ENCODE data around the gene ZNF780A. TPM values are rescaled to one million over a fixed set of nuclear protein-coding genes. Genes with fewer than 3 reads are reported as not detected.

Gene ZNF780A
- total RNA-seq (2014; rRNA removed; shearing (Covaris generic)) (7.8 and 13.0 TPM in 2 replicates), total RNA-seq (2022) (18.3 and 21.9 TPM in 2 replicates), Bru-seq, nascent RNA (percentile 77 among the genes with signal in this experiment), BruChase-seq, experiment 1, labeled RNA remaining after a 6-hour chase (percentile 76 among the genes with signal in this experiment), BruChase-seq, experiment 2, labeled RNA remaining after a 2-hour chase (percentile 92 among the genes with signal in this experiment)
- long read RNA-seq, partial matches to known transcripts = 0 of 10 reads
- long read RNA-seq, other reads (novel, unspliced or antisense) = 5 of 10 reads

DNA sequence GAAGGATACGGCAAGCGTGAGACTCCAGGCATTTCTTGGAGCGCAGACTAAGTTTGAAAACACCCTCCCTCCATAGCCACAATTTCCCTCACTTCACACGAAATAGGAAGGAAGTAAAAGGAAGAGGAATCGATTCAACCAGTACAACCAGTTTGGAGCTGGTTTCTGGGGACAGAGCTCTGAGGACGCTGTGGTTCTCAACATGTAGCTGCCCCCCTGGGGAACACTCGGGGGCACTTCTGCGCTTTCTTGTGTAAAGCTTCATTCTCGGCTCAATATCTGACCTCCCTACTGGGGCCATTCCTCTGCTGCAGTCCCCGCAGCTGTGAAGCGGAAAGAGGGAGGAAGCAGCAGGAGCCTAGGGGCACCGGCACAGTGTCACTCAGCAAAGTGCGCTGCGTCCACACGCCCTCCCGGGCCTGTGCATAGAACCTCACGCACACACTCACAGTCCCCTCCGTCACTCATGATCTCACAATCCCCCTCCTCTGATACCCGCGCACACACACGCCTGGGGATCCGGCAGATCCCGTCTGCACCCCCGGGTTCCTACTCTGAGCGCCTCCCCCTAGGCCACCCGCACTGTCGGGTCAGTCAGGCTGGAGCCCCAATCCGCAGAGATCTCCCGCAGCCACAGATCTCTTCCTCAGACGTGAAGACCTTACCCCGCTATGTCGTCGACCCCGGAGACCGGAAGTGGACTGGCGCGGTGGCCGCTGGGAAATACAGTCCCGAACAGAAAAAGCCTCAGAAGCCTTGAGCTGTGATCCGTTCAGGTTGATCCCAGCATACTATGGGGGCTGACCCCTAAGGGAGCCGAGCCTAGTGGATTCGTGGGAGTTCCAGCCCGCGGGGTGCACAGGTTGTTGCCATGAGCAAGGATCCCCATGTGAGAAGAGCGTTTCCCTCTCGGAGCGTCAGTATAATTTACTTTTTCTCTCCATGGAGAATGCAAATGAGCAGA, at the start of gene ZNF780A:
TSS of gene ZNF780A (minus strand) at position 703 of the 964 bp plus-strand sequence. CDS start 6,190 bp downstream, outside the sequence.
- peak within 1 kb of the TSS; percentile 79 for H3K4me3 ChIP-seq (ENCODE audit: low read depth, low read length, poor library complexity, severe bottlenecking)
- peaks cover 16% of the 10 kb centered on the region; the same call in 1 of the 2 replicates for H3K9me3 ChIP-seq (ENCODE audit: low read length)
- no peaks in the 10 kb centered on the region for H4K20me1 ChIP-seq (ENCODE audit: insufficient read depth, low read length)
- TF ChIP-seq EZH2phosphoT487 (IDR thresholded peaks at IDR 0.05; ENCODE audit: borderline replicate concordance, low read depth, low read length) = no peak
- TF ChIP-seq, protein P1, sequence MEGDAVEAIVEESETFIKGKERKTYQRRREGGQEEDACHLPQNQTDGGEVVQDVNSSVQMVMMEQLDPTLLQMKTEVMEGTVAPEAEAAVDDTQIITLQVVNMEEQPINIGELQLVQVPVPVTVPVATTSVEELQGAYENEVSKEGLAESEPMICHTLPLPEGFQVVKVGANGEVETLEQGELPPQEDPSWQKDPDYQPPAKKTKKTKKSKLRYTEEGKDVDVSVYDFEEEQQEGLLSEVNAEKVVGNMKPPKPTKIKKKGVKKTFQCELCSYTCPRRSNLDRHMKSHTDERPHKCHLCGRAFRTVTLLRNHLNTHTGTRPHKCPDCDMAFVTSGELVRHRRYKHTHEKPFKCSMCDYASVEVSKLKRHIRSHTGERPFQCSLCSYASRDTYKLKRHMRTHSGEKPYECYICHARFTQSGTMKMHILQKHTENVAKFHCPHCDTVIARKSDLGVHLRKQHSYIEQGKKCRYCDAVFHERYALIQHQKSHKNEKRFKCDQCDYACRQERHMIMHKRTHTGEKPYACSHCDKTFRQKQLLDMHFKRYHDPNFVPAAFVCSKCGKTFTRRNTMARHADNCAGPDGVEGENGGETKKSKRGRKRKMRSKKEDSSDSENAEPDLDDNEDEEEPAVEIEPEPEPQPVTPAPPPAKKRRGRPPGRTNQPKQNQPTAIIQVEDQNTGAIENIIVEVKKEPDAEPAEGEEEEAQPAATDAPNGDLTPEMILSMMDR (conservative IDR thresholded peaks at IDR 0.05; ENCODE audit: low read length) = no peak
- intact Hi-C loops (cut with micrococcal nuclease; ENCODE audit: unreplicated experiment) = no loop called here
- BruUV-seq (replicated peaks) = TSS peak; percentile 63
- H3K4me1 ChIP-seq (ENCODE audit: insufficient read depth, low read length, poor library complexity, severe bottlenecking) = peaks cover 14% of the 10 kb centered on the region
- CTCF ChIA-PET (ENCODE audit: unreplicated experiment) = no interaction called here
- POLR2A ChIA-PET = interaction anchor here (0.5 to 1.5 kb wide), 7 partner anchors 9 to 631 kb away, joined by 3 to 4 read pairs (median 3); no protein-coding TSS in a partner anchor
- H3K36me3 ChIP-seq (ENCODE audit: insufficient read depth, low read length) = peaks cover 13% of the 10 kb centered on the region; the same call in 1 of the 2 replicates
- H3K4me2 ChIP-seq (ENCODE audit: low read length) = peak within 1 kb of the TSS; percentile 82
- peaks cover 11% of the 10 kb centered on the region; the same call in 1 of the 2 replicates for H3K79me2 ChIP-seq (ENCODE audit: insufficient read depth, low read depth, low read length)
- H2AFZ ChIP-seq (ENCODE audit: low read length) = peak within 1 kb of the TSS; percentile 99
- peak within 1 kb of the TSS; percentile 22 for H3K27ac ChIP-seq (ENCODE audit: low read depth, low read length, poor library complexity, severe bottlenecking)
- H3K9me2 ChIP-seq (ENCODE audit: insufficient read depth, low read length) = no peaks in the 10 kb centered on the region
- DNase-seq (ENCODE audit: low spot score) = peak; percentile 78

DNA sequence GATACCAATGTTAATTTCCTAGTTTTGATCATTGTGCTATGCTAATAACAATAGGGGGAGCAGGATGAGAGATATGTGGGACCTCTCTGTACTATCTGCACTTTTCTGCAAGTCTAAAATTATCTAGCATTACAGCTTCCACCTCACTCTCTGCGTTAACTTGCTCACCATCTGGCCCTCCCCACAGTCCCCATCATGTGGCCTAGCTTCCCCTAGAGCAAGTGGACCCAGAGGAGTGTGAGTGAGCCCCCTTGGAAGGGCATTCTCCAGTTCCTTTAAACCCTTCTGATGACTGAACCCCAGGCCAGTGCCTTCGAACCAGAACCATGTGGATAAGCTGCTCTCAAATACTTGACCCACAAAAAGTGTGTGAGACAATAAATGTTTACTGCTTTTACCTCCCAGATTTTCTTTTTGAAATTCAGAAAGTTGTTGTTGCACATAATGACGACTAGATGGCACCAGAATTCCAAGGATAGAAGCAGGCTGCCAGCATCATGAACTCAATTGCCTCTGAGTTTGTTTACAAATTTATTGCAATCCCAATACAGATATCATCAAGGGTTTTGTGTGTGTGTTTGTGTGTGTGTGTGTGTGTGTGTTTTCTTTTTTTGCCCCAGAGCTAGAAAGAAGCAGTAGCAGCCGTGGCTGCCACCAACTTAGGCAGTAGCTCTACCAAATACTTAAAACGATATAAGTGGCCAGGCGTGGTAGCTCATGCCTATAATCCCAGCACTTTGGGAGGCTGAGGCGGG, 49.0 kb upstream of the ZNF780A start:
- Histone ChIP-seq H4K20me1 (ENCODE audit: insufficient read depth, low read length) (no peaks in the 10 kb centered on the region), H3K4me2 (ENCODE audit: low read length) (no peak overlapping the region), H3K4me1 (ENCODE audit: insufficient read depth, low read length, poor library complexity, severe bottlenecking) (peaks cover 26% of the 10 kb centered on the region), H2AFZ (ENCODE audit: low read length) (no peak overlapping the region), H3K79me2 (ENCODE audit: insufficient read depth, low read depth, low read length) (no peaks in the 10 kb centered on the region), H3K9me3 (ENCODE audit: low read length) (no peaks in the 10 kb centered on the region), H3K36me3 (ENCODE audit: insufficient read depth, low read length) (no peaks in the 10 kb centered on the region), H3K9me2 (ENCODE audit: insufficient read depth, low read length) (no peaks in the 10 kb centered on the region), H3K27ac (ENCODE audit: low read depth, low read length, poor library complexity, severe bottlenecking) (no peak overlapping the region), H3K4me3 (ENCODE audit: low read depth, low read length, poor library complexity, severe bottlenecking) (no peak overlapping the region)
- POLR2A ChIA-PET = interaction anchor here (1.1 kb wide), 1 partner anchor 33 kb away, joined by 3 read pairs; no protein-coding TSS in a partner anchor
- peak; percentile 70 for DNase-seq (ENCODE audit: low spot score)
- TF ChIP-seq EZH2phosphoT487 (IDR thresholded peaks at IDR 0.05; ENCODE audit: borderline replicate concordance, low read depth, low read length) = no peak
- TF ChIP-seq, protein P1 (conservative IDR thresholded peaks at IDR 0.05; ENCODE audit: low read length) = peak; percentile 93
- BruUV-seq (replicated peaks) = no TSS peak
- intact Hi-C loops (cut with micrococcal nuclease; ENCODE audit: unreplicated experiment) = loop anchor here (1.0 to 10.0 kb wide), 6 partner anchors 26 to 459 kb away; partner anchors contain the start of gene AKT2
- CTCF ChIA-PET (ENCODE audit: unreplicated experiment) = interaction anchor here (1.5 kb wide), 1 partner anchor 26 kb away, joined by 6 read pairs; no protein-coding TSS in a partner anchor
